GM12864 (cell line): ENCODE results near the gene DHRS13.
A peak's percentile ranks its signal among the peaks of the same experiment; 100 is the strongest.

ENCODE experiments used
- DNase-seq: peaks from one replicate; pipeline ENCODE4 v3.0.0-alpha.2; 2011; ENCODE audit warnings: low read depth
- H3K4me3 ChIP-seq: 2 replicates; pipeline ENCODE4 v1.5.1; 2011; ENCODE audit warnings: mild to moderate bottlenecking, low read depth, low read length, control low read depth
- TF ChIP-seq, protein P1 (sequence below): IDR thresholded peaks from 2 replicates; pipeline ENCODE4 v1.5.1; 2011; ENCODE audit warnings: low read depth, mild to moderate bottlenecking, moderate library complexity, low read length, control low read depth, inconsistent platforms; ENCODE audit errors: missing control alignments

DHRS13 gene

DNA sequence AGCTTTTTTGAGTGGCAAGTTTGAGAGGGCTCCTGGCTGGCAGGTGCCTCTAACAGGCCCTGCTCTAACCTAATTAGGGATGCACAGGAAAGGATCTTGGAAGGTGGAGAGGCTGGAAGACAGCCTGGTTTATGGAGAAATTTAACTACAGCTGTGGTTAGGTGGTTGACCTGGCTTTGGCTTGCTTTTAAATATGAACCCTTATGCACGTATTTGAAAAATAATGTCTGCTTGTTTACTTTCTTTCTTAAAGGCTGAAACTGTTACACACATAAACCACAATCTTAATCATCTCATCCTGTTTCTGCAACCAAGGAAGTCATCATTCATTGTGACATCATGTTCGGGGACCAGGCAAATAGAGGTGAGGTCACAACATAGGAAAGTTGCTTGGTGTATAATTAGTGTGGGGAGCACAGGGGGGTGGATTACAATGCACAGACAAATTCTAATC, 23.1 kb upstream of the DHRS13 start:
- TF ChIP-seq, protein P1, sequence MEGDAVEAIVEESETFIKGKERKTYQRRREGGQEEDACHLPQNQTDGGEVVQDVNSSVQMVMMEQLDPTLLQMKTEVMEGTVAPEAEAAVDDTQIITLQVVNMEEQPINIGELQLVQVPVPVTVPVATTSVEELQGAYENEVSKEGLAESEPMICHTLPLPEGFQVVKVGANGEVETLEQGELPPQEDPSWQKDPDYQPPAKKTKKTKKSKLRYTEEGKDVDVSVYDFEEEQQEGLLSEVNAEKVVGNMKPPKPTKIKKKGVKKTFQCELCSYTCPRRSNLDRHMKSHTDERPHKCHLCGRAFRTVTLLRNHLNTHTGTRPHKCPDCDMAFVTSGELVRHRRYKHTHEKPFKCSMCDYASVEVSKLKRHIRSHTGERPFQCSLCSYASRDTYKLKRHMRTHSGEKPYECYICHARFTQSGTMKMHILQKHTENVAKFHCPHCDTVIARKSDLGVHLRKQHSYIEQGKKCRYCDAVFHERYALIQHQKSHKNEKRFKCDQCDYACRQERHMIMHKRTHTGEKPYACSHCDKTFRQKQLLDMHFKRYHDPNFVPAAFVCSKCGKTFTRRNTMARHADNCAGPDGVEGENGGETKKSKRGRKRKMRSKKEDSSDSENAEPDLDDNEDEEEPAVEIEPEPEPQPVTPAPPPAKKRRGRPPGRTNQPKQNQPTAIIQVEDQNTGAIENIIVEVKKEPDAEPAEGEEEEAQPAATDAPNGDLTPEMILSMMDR = no peak
- DNase-seq = no peak
- no peak overlapping the region for H3K4me3 ChIP-seq

DNA sequence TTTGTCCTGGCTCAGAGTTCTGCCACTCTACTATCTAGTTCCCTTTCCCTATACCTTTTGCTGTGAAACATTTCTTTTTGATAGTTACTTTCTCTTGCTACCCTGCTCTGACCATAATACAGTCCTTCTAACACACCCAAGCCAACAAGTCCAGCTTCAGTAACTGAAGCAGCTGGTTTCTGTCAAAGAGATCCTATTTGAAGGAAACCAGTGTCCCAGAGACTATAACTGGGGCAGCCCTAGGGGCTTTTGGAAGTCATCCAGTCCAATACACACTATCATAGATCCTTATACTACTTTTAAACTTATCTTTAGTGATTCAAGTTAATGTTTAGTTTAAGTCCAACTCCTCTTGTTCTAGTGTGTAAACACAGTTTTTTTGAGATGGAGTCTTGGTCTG, 17.3 kb upstream of the DHRS13 start:
- DNase-seq = no peak
- H3K4me3 ChIP-seq = no peak overlapping the region
- TF ChIP-seq, protein P1 = no peak

DNA sequence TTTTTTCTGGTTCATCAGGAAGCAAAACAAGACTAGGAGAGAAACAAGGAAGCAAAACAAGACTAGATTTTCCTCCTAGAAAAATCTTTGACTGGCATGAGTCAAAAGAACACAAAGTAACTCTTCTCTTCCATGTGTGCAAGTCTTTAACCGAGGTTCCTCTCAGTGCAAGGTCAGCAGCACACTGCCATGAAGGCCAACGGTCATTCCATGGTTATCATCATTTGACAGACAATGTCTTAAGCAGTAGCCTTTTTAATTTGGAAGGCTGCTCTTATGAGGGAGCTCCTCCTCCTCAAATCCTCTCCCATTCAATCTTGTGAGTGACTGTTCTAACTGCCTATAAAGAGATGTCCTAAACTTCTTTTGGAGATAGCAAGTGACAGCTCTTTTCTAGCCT, 15.4 kb upstream of the DHRS13 start:
- H3K4me3 ChIP-seq = no peak overlapping the region
- no peak for DNase-seq
- TF ChIP-seq, protein P1 = no peak

DNA sequence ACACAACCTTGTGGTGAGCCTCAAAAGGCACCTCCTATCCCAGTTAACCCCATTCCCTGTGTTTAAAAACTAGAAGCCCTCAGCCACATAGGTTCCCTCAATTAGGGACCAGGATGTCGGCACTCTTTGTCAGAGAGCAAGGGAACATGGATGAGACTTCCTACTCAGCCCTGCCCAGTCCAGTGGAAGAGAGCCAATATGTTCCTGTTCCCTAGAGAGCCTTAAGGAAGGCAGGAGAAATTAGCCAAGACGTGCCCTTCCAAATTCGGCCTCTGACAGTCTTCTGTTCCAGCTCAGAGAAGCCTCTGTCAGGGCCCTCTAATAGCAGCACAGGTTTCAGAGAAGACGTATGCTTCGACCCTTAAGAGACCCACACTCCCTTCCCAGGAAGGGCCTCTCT, 14.6 kb upstream of the DHRS13 start:
- TF ChIP-seq, protein P1 = no peak
- H3K4me3 ChIP-seq = no peak overlapping the region

DNA sequence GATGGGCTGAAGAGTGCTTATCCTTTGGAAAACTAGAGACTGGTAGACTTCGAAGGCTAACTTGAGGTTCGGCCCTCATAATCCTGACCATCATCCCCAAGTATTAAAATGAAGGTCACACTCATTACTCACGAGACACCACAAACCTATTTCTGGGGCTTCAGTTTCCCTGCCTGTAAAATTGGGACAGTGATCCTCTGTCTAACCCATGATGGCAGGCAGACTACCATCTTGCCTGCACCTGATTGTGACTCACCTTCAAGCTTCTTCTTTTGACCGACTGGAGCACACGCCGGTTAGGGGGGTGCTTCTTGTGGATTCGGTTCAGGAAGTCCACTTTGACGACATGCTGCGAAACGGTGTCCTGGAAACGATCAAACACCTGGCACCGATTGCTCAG, 14.2 kb upstream of the DHRS13 start:
- TF ChIP-seq, protein P1 = no peak
- DNase-seq = no peak
- no peak overlapping the region for H3K4me3 ChIP-seq

More for the DNA sequence above, 14.6 kb upstream of the DHRS13 start:
- no peak for DNase-seq

DNA sequence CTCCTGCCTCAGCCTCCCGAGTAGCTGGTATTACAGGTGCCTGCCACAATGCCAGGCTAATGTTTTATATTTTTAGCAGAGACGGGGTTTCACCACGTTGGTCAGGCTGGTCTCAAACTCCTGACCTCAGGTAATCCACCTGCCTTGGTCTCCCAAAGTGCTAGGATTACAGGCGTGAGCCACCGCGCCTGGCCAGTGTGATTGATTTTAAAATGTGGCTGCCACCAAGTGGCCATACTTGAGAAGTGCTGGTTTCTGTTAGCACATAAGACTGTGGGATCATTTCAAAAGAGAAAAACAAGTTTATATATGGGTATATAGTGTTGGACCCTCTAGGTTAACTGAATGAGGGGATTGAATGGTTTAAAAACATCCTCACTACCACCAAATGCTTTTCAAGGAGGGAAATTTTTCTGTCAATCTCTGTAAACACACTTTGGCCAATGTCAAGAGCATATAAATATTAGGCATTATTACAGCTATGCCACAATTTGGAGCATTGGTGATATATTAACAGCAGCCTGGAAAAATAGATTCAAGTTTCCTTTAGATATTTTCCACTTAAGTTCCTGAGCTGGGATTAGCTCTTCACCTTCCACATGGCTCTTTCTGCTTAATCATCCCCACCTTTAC, 13.5 kb upstream of the DHRS13 start:
- TF ChIP-seq, protein P1 = peak; percentile 60
- no peak for DNase-seq
- no peak overlapping the region for H3K4me3 ChIP-seq

DNA sequence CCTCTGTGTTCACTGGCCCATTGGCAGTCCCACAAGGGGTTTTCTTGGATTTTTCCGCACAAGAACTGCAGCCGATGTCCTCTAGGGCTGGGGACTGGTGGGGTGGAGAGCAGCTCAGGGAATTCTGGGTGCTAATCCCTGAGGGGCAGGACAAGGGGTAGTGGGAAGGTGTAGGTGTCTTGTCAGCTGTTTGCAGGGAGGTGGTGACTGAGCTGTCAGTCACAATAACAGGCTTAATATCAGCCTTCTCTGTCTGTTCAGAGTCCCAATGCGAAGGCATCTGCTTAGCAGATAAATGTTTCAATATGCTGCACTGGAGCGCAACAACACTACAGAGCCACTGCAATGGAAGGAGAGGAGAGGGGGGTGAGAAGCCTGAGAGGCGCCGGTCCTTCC, 10.1 kb upstream of the DHRS13 start:
- TF ChIP-seq, protein P1 = no peak
- no peak for DNase-seq
- H3K4me3 ChIP-seq = no peak overlapping the region
